Activated naive CD4-positive, alpha-beta T cell treated with anti-CD3 and anti-CD28 coated beads, Interleukin-2, amount 50 U/mL, for 72 hours (primary cell): ENCODE results near the gene SV2C. TPM values are rescaled to one million over a fixed set of nuclear protein-coding genes. Genes with fewer than 3 reads are reported as not detected.
A peak's percentile ranks its signal among the peaks of the same experiment; 100 is the strongest.
"Not testable (repeated sequence)": the region's sequence is repeated elsewhere in the genome, so short reads cannot be mapped to it uniquely, and the experiment has no call there.

Experiments used
- ATAC-seq, 2 donors: fragments of 150-1000 bp; cut with Tn5 transposase; 2 replicates each; pipeline ENCODE4 v1.10.0; 2021; ENCODE audit warnings: mild to moderate bottlenecking in 2 of 2, moderate library complexity in 2 of 2
- DNase-seq, 2 donors: peaks; one replicate each; pipeline ENCODE4 v3.0.0; 2021 to 2022; ENCODE audit warnings: low spot score in 2 of 2
- H3K27ac Mint-ChIP-seq, 2 donors: one replicate each; pipeline ENCODE4 v1.8.0; 2022; ENCODE audit warnings: mild to moderate bottlenecking in 2 of 2, mixed read lengths in 2 of 2
- H3K36me3 Mint-ChIP-seq, 2 donors: one replicate each; pipeline ENCODE4 v1.8.0; 2022; ENCODE audit warnings: mixed read lengths in 2 of 2
- H3K9me3 Mint-ChIP-seq, 2 donors: one replicate each; pipeline ENCODE4 v1.8.0; 2022; ENCODE audit warnings: mixed read lengths in 2 of 2
- total RNA-seq, 2 donors: library from RNA; stranded (reverse); gene quantifications; one replicate each; pipeline ENCODE4 v1.2.3, GENCODE V29; 2022

Gene SV2C
- total RNA-seq, 2 donors from 2014 or later = 0.88 TPM; not detected in 1

DNA sequence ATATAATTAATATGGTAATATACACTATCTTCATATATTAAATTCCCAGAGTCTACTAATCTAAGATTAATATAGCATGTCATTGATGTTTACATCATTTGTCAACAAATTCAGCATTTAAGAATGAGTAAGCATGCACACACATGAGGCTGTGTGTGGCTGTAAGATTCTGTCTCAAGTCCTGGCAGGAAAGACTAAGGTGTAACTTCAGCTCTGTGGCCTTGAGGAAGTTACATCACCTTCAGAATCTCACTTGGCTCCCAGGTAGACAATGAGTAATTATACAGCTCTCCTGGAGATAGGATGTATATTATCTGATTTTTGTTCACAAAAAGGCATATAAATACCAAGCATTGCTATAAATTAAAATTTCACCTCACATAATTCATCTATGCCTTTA is 200.5 kb downstream of the SV2C start:
- Mint-ChIP-seq H3K9me3 (no peaks in the 10 kb centered on the region), H3K27ac (no peak overlapping the region), H3K36me3 (no peaks in the 10 kb centered on the region)
- no peak for ATAC-seq
- no peak for DNase-seq

DNA sequence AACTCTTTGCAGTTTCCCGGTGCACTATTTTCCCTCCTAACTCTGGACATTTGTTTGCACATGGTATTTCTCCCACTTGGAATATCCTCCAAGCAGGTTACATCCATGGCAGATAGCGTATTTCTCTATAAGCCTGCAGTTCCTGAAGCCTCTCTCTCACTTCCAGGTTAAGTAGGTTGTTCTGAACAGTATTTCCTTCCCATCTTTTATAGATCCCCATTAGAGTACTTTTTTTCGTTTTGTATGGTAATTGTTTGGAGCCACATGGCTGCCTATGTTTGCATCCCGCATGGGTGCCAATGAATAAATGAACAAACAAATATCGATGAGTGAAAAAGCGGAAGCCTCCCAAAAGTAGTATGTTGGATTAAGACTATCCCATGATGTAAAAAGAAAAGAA is 206.5 kb downstream of the SV2C start:
- no peaks in the 10 kb centered on the region for H3K9me3 Mint-ChIP-seq
- no peak for DNase-seq
- no peak for ATAC-seq
- H3K36me3 Mint-ChIP-seq = no peaks in the 10 kb centered on the region
- no peak overlapping the region for H3K27ac Mint-ChIP-seq

DNA sequence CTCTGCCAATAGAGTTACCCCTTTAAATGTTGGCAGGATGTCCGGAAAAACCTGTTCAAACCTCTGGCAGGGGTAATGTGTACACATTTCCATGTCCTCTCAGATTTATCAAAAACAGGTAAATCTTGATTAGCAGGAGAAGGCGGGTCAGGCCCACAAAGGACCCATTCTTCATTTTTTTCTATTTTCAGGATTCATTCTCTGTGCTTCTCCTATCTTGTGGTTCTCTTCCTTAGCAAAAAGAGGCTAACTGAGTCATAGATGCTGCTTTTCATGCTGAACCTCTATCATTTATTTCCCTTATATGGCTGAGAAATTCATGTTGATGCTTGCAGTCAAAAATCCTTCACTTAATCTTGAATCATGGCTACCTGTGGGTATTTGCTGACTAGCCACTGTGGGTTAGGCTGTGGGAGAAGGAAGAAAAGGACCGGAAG is 207.2 kb downstream of the SV2C start:
- no peak for ATAC-seq
- Mint-ChIP-seq H3K27ac (no peak overlapping the region), H3K36me3 (no peaks in the 10 kb centered on the region), H3K9me3 (no peaks in the 10 kb centered on the region)
- no peak for DNase-seq

DNA sequence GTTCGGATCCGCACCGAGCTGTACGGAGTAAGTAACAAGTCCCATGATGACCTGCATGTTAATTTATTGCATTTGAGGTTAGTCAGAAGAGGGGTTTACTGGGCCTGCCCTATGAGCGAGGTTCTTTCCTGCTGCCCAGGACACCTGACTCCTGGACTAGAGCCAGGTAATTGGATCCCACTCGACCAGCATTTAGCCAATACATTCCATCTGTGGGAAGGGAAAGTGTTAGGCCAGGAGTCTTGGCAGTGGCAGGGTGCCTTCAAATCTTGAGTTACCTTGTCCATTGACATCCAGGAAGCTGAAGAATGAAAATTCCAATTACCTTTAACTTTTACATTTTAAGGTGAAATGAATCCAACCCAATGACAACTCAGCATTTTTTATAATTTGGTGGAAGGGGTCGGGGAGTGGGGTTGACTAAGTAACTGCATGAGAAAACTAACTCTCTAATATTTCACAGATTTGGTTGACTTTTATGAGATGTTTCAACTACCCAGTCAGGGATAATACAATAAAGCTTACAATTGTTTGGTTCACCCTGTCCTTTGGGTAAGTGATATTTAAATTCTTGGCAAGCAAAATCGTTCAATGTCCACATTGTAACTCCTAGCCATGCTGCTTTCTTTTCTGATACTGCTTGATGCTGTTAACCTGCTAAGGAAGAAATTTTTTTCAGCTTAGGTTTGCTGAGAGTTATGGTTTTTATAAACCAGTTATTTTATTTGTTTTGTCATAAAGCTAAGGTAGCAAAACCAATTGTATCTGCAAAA is 208.3 kb downstream of the SV2C start:
- no peaks in the 10 kb centered on the region for H3K36me3 Mint-ChIP-seq
- no peaks in the 10 kb centered on the region for H3K9me3 Mint-ChIP-seq
- ATAC-seq = no peak

DNA sequence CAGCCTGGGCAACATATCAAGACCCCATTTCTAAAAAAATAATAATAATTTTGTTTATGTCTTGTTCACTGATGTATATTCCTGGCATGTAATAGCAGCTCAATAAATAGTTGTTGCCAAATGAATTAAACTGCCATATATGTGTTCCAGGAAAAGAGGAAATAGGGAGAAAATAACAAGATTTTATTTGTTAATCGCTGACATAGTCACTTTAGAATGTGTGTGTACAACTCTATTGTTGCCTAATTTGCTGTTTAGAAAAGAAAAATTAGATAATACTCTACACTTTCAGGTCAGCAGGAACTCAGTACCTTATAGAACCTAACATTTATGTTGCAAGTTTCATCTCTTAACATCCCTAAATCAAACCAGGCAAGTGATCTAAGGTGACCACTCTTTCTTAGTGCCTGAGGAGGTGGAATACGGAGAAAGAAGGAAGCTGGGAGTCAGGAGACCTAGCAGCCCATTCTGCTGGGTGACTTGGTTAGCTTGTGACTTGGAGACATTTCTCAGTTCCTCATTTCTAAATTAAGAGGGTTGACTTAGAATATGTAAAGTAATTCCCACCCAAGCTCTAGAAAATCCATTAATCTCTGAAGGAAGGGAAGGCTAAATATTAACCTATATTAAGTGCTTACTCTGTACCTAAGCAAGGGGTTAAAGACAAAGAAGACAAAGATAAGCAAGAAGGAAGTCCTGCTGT is 209.6 kb downstream of the SV2C start:
- H3K27ac Mint-ChIP-seq = no peak overlapping the region
- H3K9me3 Mint-ChIP-seq = no peaks in the 10 kb centered on the region
- no peaks in the 10 kb centered on the region for H3K36me3 Mint-ChIP-seq
- DNase-seq (no peak), ATAC-seq (no peak)

More for the DNA sequence above, 208.3 kb downstream of the SV2C start:
- DNase-seq = no peak
- H3K27ac Mint-ChIP-seq = no peak overlapping the region

DNA sequence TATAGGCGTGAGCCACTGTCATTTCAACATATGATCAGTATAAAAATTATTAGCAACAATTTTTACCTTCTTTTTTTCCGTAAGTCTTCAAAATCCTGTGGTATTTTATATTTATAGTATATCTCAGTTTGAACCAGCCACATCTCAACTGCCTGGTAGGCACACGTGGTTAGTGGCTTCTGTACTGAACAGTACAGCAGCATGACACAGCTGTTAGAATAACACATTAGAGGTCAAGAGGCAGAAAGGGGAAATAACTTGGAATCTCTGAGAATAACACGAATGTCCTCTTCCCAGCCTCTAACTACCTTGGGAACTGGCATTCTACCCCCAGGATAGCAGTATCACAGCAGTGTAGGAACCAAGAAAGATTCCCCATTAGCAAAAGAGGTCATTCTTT is 211.4 kb downstream of the SV2C start:
- DNase-seq (no peak), ATAC-seq (no peak)
- Mint-ChIP-seq H3K27ac (no peak overlapping the region), H3K36me3 (no peaks in the 10 kb centered on the region), H3K9me3 (no peaks in the 10 kb centered on the region)

DNA sequence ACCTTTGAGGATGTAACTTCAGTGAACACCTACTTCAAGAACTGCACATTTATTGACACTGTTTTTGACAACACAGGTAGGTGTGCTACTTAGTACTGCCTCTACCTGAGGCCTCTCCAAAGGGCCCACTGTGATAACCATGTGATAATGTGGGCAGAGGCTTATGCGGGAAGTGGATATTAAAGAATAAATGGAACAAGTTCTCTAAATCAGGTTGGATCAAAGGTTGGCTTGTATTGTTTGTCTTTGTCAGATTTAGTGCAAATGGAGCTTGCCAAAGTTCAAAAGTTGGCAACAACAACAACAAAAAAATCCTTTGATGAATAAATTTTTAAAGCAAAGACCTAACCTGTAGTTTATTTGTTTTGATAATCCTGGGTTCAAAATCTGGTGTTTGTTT is 215.7 kb downstream of the SV2C start:
- no peak overlapping the region for H3K27ac Mint-ChIP-seq

DNA sequence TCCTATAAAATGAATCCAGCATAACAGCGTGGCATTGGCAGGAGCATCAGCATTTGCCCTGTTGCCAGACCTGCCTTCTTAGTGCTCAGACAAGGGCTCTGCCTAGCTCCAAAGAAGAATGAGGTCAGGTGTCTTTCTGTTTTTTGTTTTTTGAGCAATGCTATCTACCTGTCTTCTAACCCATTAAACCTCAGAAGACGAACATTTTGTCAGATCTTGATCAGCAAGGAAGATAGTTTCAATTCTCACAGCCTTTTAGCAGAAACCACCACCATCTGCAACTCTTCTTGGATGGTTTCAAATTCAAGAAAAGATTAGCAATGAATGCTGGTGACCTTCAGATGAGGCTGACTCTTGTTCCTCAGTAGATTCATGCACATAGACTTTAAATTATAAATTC is 216.4 kb downstream of the SV2C start:
- Mint-ChIP-seq H3K9me3 (peaks cover 4% of the 10 kb centered on the region in 2 donors), H3K36me3 (peaks cover 4% of the 10 kb centered on the region in 2 donors), H3K27ac (no peak overlapping the region)
- DNase-seq = no peak
- peak in 1 of 2 donors; percentile 80 for ATAC-seq

More for the DNA sequence above, 215.7 kb downstream of the SV2C start:
- H3K36me3 Mint-ChIP-seq = no peaks in the 10 kb centered on the region
- no peaks in the 10 kb centered on the region for H3K9me3 Mint-ChIP-seq
- DNase-seq (no peak), ATAC-seq (no peak)

DNA sequence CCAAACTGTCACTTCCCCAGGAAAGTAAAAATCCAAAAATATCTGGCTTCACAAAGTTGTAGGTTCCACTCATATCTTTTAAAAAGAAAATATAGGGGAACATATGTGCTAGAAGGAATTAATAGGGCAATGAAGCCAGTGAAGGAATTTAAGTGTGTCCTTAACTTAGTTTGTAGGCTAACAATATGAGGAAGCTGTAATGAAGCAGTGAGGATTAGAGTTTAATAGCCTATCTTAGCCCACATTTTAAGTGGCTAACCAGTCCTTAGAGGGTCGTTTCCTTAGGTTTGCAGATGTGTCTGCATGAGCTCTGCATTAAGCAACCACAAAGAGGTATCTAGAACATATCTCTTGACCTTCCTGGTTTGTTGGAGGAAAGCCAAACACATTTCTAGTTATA is 218.7 kb downstream of the SV2C start:
- H3K9me3 Mint-ChIP-seq = peaks cover 4 to 13% of the 10 kb centered on the region in 2 donors
- not testable (repeated sequence) for H3K36me3 Mint-ChIP-seq, H3K27ac Mint-ChIP-seq, ATAC-seq, DNase-seq

DNA sequence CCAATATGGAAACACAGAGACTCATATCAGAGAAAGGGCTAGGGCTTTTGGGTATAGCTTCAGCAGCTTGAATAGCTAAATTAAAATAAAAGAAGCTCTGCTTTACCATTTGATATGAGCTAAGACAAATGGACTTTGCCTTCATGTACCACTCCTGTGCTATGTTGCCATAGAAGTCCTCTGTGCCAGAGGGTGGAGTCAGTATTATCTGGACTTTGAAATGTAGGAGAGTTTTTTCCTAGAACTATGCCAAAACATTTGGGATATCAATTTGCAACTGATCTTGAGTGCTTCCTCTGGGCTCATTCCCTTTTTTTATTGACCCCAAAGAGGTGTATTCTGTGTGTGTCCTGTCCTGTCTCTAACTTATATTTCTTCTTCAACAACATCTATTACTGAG is 219.5 kb downstream of the SV2C start:
- ATAC-seq = not testable (repeated sequence)

DNA sequence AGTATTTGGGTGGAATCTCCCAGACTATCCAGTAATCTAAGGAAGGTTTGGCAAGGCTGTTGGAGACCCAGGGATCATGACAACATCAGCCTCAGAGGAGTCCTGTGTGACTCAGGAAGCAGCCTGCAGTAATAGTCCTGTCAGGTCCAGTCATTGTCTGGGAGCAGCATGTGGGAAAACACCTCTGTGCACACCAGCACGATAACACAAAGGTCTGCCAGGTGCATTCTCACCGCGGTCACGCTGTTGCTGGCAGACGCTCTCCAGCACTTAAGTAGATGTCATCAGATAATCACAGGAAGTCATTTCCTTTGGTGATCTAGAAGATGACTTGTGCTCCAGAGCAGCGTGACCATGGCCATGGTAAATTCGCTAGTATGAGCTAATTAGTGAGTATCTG is 220.7 kb downstream of the SV2C start:
- peaks cover 4 to 9% of the 10 kb centered on the region in 2 donors for H3K36me3 Mint-ChIP-seq
- peaks cover 4 to 13% of the 10 kb centered on the region in 2 donors for H3K9me3 Mint-ChIP-seq
- peak overlapping the region in 1 of 2 donors; percentile 77 for H3K27ac Mint-ChIP-seq
- DNase-seq (peak; percentile 10 to 62), ATAC-seq (peak; percentile 78 to 99)

More for the DNA sequence above, 219.5 kb downstream of the SV2C start:
- H3K27ac Mint-ChIP-seq, H3K36me3 Mint-ChIP-seq, DNase-seq: not testable (repeated sequence)
- peaks cover 4 to 13% of the 10 kb centered on the region in 2 donors for H3K9me3 Mint-ChIP-seq

DNA sequence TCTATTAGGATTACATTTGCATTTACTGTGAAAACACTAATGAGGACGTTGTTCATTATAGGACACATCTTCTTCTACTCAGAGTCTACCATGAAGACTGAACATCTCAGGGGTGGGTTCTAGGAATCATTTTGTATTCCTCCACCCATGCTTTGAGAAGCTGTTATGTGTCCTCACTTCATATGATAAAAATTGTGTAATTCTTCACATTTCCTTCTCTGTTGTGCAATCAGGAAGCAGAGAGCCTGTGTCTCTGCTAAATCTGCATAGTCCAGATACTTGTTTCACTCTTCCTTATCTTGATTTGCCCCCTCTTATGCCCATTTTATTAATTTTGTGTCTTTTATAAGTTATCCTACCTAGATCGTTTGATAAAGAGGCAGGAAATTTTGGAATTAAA is 222.1 kb downstream of the SV2C start:
- H3K9me3 Mint-ChIP-seq = peaks cover 4 to 17% of the 10 kb centered on the region in 2 donors
- H3K36me3 Mint-ChIP-seq = peaks cover 4 to 9% of the 10 kb centered on the region in 2 donors
- H3K27ac Mint-ChIP-seq = no peak overlapping the region
- no peak for ATAC-seq
- DNase-seq = no peak

DNA sequence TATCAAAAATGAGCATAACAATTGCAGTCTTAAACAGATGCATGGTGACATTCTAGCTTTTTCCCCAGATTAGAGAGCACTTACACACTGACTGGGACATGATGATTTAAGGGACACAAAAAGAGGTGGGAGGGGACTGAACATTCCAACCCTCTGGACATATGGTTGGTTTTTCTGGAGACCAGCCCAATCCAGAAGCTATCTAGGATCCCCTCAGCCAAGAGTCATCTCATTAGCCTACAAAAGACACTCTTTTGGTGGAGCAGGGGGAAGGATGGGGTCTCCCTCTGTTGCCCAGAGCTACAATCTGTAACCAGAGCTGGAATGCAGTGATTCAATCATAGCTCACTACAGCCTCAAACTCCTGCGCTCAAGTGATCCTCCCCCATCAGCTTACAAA is 222.6 kb downstream of the SV2C start:
- Mint-ChIP-seq H3K36me3 (peaks cover 4 to 9% of the 10 kb centered on the region in 2 donors), H3K27ac (no peak overlapping the region)
- ATAC-seq = no peak

DNA sequence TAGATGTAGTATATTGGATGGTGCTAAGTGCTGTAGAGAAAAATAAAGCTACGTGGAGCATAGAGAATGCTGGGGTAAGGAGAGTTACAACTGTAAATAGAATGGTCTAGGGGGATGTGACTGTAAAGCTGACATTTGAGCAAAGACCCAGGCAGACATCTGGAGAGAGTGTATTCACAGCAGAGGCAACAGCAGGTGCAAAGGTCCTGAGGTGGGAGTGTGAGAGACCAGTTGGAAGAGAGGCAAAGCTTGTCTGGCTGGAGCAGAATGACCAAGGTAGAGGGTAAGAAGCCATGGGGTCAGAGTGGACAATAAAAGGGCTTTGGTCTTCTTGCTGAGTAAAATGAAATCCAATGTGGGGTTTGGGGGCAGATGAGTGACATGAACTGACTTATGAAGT is 227.0 kb downstream of the SV2C start:
- H3K9me3 Mint-ChIP-seq = peaks cover 0 to 8% of the 10 kb centered on the region in 2 donors
- no peak for ATAC-seq
- no peak overlapping the region for H3K27ac Mint-ChIP-seq
- no peaks in the 10 kb centered on the region for H3K36me3 Mint-ChIP-seq
- no peak for DNase-seq

More for the DNA sequence above, 222.6 kb downstream of the SV2C start:
- no peak for DNase-seq
- H3K9me3 Mint-ChIP-seq = peaks cover 4 to 17% of the 10 kb centered on the region in 2 donors

DNA sequence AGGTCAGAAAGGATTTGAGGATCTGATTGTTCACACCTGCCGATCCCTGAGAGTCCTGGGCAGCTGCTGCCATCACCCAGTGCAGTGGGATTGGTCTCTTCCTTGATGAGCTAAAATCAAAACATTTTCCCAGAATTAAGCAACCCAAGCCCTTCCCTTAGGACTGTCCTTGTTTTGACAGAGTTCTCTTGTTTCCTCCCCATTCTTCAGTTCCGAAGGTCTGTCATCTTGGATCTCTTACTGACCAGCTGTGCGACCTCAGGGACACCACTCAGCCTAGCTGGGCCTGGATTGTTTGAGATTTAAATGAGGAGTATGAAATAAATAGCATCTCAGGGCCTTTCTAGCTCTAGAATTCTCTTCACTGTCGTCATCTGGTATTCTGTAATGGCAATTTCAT is 229.6 kb downstream of the SV2C start:
- DNase-seq = no peak
- Mint-ChIP-seq H3K36me3 (no peaks in the 10 kb centered on the region), H3K9me3 (peaks cover 0 to 4% of the 10 kb centered on the region in 2 donors), H3K27ac (peak overlapping the region in 1 of 2 donors; percentile 16)
- ATAC-seq = no peak

DNA sequence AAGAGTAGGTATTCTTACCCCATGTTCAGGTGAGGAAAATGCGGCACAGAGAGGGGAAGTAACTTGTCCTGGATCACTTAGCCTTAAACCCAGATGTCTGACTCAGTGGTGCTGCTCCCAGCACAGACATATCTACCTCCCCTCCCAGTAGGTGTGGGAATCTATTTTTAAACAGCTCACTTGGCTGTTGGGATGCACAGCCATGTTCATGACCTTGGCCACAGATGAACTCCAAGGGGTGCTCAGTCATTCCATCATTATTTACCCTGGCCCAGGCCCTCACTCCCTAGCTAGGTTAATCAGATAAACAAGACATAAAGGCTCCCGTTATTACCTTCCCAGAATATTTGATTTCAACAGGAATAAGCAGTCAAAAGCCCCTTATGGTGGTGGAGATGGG is 231.5 kb downstream of the SV2C start:
- Mint-ChIP-seq H3K36me3 (no peaks in the 10 kb centered on the region), H3K27ac (no peak overlapping the region), H3K9me3 (peaks cover 0 to 4% of the 10 kb centered on the region in 2 donors)
- DNase-seq = no peak
- no peak for ATAC-seq

DNA sequence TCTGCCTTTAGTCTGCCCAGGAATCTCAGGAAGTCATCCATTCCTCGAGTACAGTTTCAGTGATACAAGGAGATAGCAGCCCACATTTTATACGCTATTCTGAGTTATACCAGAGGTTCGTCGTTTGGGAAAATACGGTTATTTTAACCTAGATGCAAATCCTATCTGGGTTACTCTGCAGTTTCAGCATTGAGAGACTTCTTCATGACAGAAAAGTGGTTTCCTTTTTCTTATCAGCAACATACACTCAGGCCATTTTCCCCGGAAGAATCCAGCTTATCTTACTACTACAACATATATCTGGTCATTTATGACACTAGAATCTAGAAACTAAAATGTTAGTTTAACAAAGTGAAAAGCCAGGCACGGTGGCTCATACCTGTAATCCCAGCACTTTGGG is 236.5 kb downstream of the SV2C start:
- Mint-ChIP-seq H3K36me3 (peaks cover 0 to 13% of the 10 kb centered on the region in 2 donors), H3K27ac (no peak overlapping the region), H3K9me3 (peaks cover 3 to 6% of the 10 kb centered on the region in 2 donors)
- DNase-seq = no peak
- no peak for ATAC-seq
